Measurements from ENCODE around the gene IRAK1. TPM values are rescaled to one million over a fixed set of nuclear protein-coding genes. Genes with fewer than 3 reads are reported as not detected.

IRAK1 gene
- total and polyA plus RNA-seq, 2 of the 8 experiments (the other 6 are each of a cell fraction or from before 2014, with no cell fraction given) = 26.6 to 41.7 TPM

MicroRNAs within 50 kb of the gene (microRNA counts, 767-probe panel; counts per million panel counts)
- microRNA hsa-miR-718 = 879 counts per million, percentile 95 among the panel's probes with 10 or more counts

Small RNA genes lying within 50 kb of the gene (microRNA-seq; reads per million reads assigned to microRNA genes)
- gene MIR3202-1 (ENCODE audit: borderline microRNAs expressed in 2 of 2, borderline number of aligned reads in 2 of 2, borderline replicate concordance in 1 of 2) (0 reads per million in 2 experiments), gene MIR3202-2 (ENCODE audit: borderline microRNAs expressed in 2 of 2, borderline number of aligned reads in 2 of 2, borderline replicate concordance in 1 of 2) (0 reads per million in 2 experiments), gene MIR718 (ENCODE audit: borderline microRNAs expressed in 2 of 2, borderline number of aligned reads in 2 of 2, borderline replicate concordance in 1 of 2) (0 reads per million in 2 experiments)

Small RNA genes lying within 50 kb of the gene (small RNA-seq; reads per million reads assigned to genes)
- gene MIR3202-1 (ENCODE audit: insufficient read depth) = not detected

Other genes with a start within 250 kb of the IRAK1 start
- gene SRPK3, start 238.9 kb downstream of the IRAK1 start, total RNA-seq (2021; fragmentation: NEBNext Ultra II Directional; extraction: Animal tissue kit (Norgen Biotek cat#: 25700)) = not detected in 2 replicates
- gene SRPK3, start 238.9 kb downstream of the IRAK1 start, polyA plus RNA-seq (2011; rRNA removed) = not detected in 2 replicates
- gene IDH3G, start 225.5 kb downstream of the IRAK1 start, total RNA-seq (2021; fragmentation: NEBNext Ultra II Directional; extraction: Animal tissue kit (Norgen Biotek cat#: 25700)) = 36.1 and 39.4 TPM in 2 replicates
- gene IDH3G, start 225.5 kb downstream of the IRAK1 start, polyA plus RNA-seq (2011; rRNA removed) = 66.7 and 96.2 TPM in 2 replicates
- gene SSR4, start 225.2 kb downstream of the IRAK1 start, total RNA-seq (2021; fragmentation: NEBNext Ultra II Directional; extraction: Animal tissue kit (Norgen Biotek cat#: 25700)) = 161 and 168 TPM in 2 replicates
- gene SSR4, start 225.2 kb downstream of the IRAK1 start, polyA plus RNA-seq (2011; rRNA removed) = 642 and 734 TPM in 2 replicates
- gene PDZD4, start 189.4 kb downstream of the IRAK1 start, total RNA-seq (2021; fragmentation: NEBNext Ultra II Directional; extraction: Animal tissue kit (Norgen Biotek cat#: 25700)) = 169 and 174 TPM in 2 replicates
- 45.8 and 77.2 TPM in 2 replicates for gene PDZD4, start 189.4 kb downstream of the IRAK1 start, polyA plus RNA-seq (2011; rRNA removed)
- 38.7 and 43.0 TPM in 2 replicates for gene L1CAM, start 133.7 kb downstream of the IRAK1 start, total RNA-seq (2021; fragmentation: NEBNext Ultra II Directional; extraction: Animal tissue kit (Norgen Biotek cat#: 25700))
- 11.0 and 16.4 TPM in 2 replicates for gene L1CAM, start 133.7 kb downstream of the IRAK1 start, polyA plus RNA-seq (2011; rRNA removed)
- not detected in 2 replicates for gene AVPR2, start 115.2 kb downstream of the IRAK1 start, total RNA-seq (2021; fragmentation: NEBNext Ultra II Directional; extraction: Animal tissue kit (Norgen Biotek cat#: 25700))
- gene AVPR2, start 115.2 kb downstream of the IRAK1 start, polyA plus RNA-seq (2011; rRNA removed) = 0.08 and 0.09 TPM in 2 replicates
- 25.9 and 26.0 TPM in 2 replicates for gene ARHGAP4, start 93.6 kb downstream of the IRAK1 start, total RNA-seq (2021; fragmentation: NEBNext Ultra II Directional; extraction: Animal tissue kit (Norgen Biotek cat#: 25700))
- gene ARHGAP4, start 93.6 kb downstream of the IRAK1 start, polyA plus RNA-seq (2011; rRNA removed) = 23.9 and 42.4 TPM in 2 replicates
- gene NAA10, start 84.9 kb downstream of the IRAK1 start, total RNA-seq (2021; fragmentation: NEBNext Ultra II Directional; extraction: Animal tissue kit (Norgen Biotek cat#: 25700)) = 98.1 and 98.8 TPM in 2 replicates
- gene NAA10, start 84.9 kb downstream of the IRAK1 start, polyA plus RNA-seq (2011; rRNA removed) = 80.4 and 119 TPM in 2 replicates
- gene RENBP, start 75.3 kb downstream of the IRAK1 start, total RNA-seq (2021; fragmentation: NEBNext Ultra II Directional; extraction: Animal tissue kit (Norgen Biotek cat#: 25700)) = 11.9 and 12.4 TPM in 2 replicates
- gene RENBP, start 75.3 kb downstream of the IRAK1 start, polyA plus RNA-seq (2011; rRNA removed) = 21.8 and 26.5 TPM in 2 replicates
- 117 and 120 TPM in 2 replicates for gene HCFC1, start 48.1 kb downstream of the IRAK1 start, total RNA-seq (2021; fragmentation: NEBNext Ultra II Directional; extraction: Animal tissue kit (Norgen Biotek cat#: 25700))
- 24.9 and 44.8 TPM in 2 replicates for gene HCFC1, start 48.1 kb downstream of the IRAK1 start, polyA plus RNA-seq (2011; rRNA removed)
- gene TMEM187, start 47.1 kb downstream of the IRAK1 start, total RNA-seq (2021; fragmentation: NEBNext Ultra II Directional; extraction: Animal tissue kit (Norgen Biotek cat#: 25700)) = 2.7 and 5.0 TPM in 2 replicates
- 14.5 and 16.2 TPM in 2 replicates for gene TMEM187, start 47.1 kb downstream of the IRAK1 start, polyA plus RNA-seq (2011; rRNA removed)
- 32.0 and 32.4 TPM in 2 replicates for gene MECP2, start 77.8 kb upstream of the IRAK1 start, total RNA-seq (2021; fragmentation: NEBNext Ultra II Directional; extraction: Animal tissue kit (Norgen Biotek cat#: 25700))
- gene MECP2, start 77.8 kb upstream of the IRAK1 start, polyA plus RNA-seq (2011; rRNA removed) = 5.0 and 6.9 TPM in 2 replicates
- gene OPN1LW, start 124.3 kb upstream of the IRAK1 start, total RNA-seq (2021; fragmentation: NEBNext Ultra II Directional; extraction: Animal tissue kit (Norgen Biotek cat#: 25700)) = not detected in 2 replicates
- gene OPN1LW, start 124.3 kb upstream of the IRAK1 start, polyA plus RNA-seq (2011; rRNA removed) = not detected in 2 replicates
- gene OPN1MW, start 162.7 kb upstream of the IRAK1 start, total RNA-seq (2021; fragmentation: NEBNext Ultra II Directional; extraction: Animal tissue kit (Norgen Biotek cat#: 25700)) = not detected in 2 replicates
- 0.08 TPM in 1 of 2 replicates, not detected in the other for gene OPN1MW, start 162.7 kb upstream of the IRAK1 start, polyA plus RNA-seq (2011; rRNA removed)
- gene OPN1MW2, start 199.9 kb upstream of the IRAK1 start, total RNA-seq (2021; fragmentation: NEBNext Ultra II Directional; extraction: Animal tissue kit (Norgen Biotek cat#: 25700)) = not detected in 2 replicates
- gene OPN1MW2, start 199.9 kb upstream of the IRAK1 start, polyA plus RNA-seq (2011; rRNA removed) = not detected in 2 replicates
- not detected in 2 replicates for gene OPN1MW3, start 237.7 kb upstream of the IRAK1 start, total RNA-seq (2021; fragmentation: NEBNext Ultra II Directional; extraction: Animal tissue kit (Norgen Biotek cat#: 25700))
- gene OPN1MW3, start 237.7 kb upstream of the IRAK1 start, polyA plus RNA-seq (2011; rRNA removed) = not detected in 2 replicates